ENCODE results near the gene CHTF18.
"Not testable (repeated sequence)": the region's sequence is repeated elsewhere in the genome, so short reads cannot be mapped to it uniquely, and the experiment has no call there.

CHTF18 gene

DNA sequence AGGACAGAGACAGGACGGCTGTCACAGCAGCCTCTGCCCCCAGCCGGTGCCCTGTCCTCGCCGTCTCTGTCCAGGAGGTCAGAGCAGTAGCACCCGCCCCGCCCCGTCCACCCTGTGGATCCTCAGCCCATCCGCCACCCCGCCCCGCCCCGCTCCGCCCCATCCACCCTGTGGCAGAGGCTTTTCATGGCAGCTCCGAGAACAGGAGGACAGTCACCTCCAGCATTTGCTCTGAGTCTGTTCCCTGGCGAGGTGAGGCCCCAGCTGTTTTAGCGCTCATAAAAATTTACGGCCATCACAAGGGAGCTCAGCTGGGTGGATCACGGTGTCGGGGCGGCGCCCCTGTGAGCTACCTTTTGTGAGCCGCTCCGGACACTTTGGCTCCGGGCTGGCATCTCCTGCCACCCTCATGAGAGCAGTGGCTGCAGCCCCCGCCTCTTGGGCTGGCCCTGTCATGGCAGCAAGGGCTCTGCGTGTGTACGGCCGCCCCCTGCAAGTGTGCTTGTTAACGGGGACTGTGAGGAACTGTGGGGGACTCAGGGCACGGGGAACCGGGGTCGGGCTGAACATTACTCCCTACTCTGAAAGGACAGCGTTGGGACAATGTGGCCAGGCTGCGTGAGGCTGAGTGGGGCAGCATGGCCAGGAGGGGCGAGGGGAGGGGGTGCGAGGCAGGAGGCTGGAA is 44.4 kb downstream of the CHTF18 start:
- peaks cover 37% of the 10 kb centered on the region for H3K9me3 Mint-ChIP-seq
- H3K4me1 Mint-ChIP-seq: peaks cover 6% of the 10 kb centered on the region
- H3K27ac Mint-ChIP-seq: no peak overlapping the region
- peaks cover 14% of the 10 kb centered on the region for H3K27me3 Mint-ChIP-seq (ENCODE audit: low read depth, poor library complexity)
- peaks cover 10% of the 10 kb centered on the region for H3K36me3 Mint-ChIP-seq (ENCODE audit: low read depth)
- no peak for DNase-seq
- no peak for TF ChIP-seq CTCF (IDR thresholded peaks at IDR 0.05)
- no peak overlapping the region for H3K4me3 Mint-ChIP-seq

- DNase-seq: no peak
- Mint-ChIP-seq H3K4me1 (peaks cover 6% of the 10 kb centered on the region), H3K36me3 (ENCODE audit: low read depth) (peaks cover 10% of the 10 kb centered on the region), H3K27ac (no peak overlapping the region), H3K27me3 (ENCODE audit: low read depth, poor library complexity) (peaks cover 14% of the 10 kb centered on the region), H3K4me3 (no peak overlapping the region), H3K9me3 (peaks cover 42% of the 10 kb centered on the region)
- TF ChIP-seq CTCF (IDR thresholded peaks at IDR 0.05): no peak
These were observed 45.0 kb downstream of the CHTF18 start for GRCh38 chr16:833411-833810.

GRCh38 chr16:835373-835772 is 47.0 kb downstream of the CHTF18 start:
- peaks cover 13% of the 10 kb centered on the region for H3K36me3 Mint-ChIP-seq (ENCODE audit: low read depth)
- peaks cover 49% of the 10 kb centered on the region for H3K9me3 Mint-ChIP-seq
- no peak overlapping the region for H3K4me3 Mint-ChIP-seq
- no peak overlapping the region for H3K27ac Mint-ChIP-seq
- H3K4me1 Mint-ChIP-seq: no peaks in the 10 kb centered on the region
- peaks cover 14% of the 10 kb centered on the region for H3K27me3 Mint-ChIP-seq (ENCODE audit: low read depth, poor library complexity)
- no peak for DNase-seq
- TF ChIP-seq CTCF (IDR thresholded peaks at IDR 0.05): no peak

- Mint-ChIP-seq H3K4me3 (no peak overlapping the region), H3K27ac (no peak overlapping the region), H3K4me1 (peaks cover 3% of the 10 kb centered on the region), H3K9me3 (peaks cover 49% of the 10 kb centered on the region), H3K27me3 (ENCODE audit: low read depth, poor library complexity) (peaks cover 14% of the 10 kb centered on the region), H3K36me3 (ENCODE audit: low read depth) (peaks cover 13% of the 10 kb centered on the region)
- no peak for TF ChIP-seq CTCF (IDR thresholded peaks at IDR 0.05)
- no peak for DNase-seq
These were observed 47.8 kb downstream of the CHTF18 start for GRCh38 chr16:836221-836620.

DNA sequence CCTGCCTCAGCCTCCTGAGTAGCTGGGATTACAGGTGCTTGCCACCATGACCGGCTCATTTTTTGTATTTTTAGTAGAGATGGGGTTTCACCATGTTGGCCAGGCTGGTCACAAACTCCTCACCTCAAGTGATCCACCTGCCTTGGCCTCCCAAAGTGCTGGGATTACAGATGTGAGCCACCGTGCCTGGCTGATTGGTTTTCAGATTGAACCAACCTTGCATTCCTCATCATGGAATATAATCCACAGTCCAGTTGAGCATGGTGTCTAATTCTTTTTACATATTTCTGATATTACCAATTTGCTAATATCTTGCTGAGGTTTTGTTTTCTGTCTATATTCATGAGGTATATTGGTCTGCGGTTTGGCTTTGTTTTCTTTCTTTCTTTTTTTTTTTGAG is 48.4 kb downstream of the CHTF18 start:
- peaks cover 49% of the 10 kb centered on the region for H3K9me3 Mint-ChIP-seq
- not testable (repeated sequence) for H3K4me3 Mint-ChIP-seq, H3K4me1 Mint-ChIP-seq, DNase-seq, H3K27ac Mint-ChIP-seq
- H3K27me3 Mint-ChIP-seq (ENCODE audit: low read depth, poor library complexity): peaks cover 14% of the 10 kb centered on the region
- H3K36me3 Mint-ChIP-seq (ENCODE audit: low read depth): peaks cover 13% of the 10 kb centered on the region

DNA sequence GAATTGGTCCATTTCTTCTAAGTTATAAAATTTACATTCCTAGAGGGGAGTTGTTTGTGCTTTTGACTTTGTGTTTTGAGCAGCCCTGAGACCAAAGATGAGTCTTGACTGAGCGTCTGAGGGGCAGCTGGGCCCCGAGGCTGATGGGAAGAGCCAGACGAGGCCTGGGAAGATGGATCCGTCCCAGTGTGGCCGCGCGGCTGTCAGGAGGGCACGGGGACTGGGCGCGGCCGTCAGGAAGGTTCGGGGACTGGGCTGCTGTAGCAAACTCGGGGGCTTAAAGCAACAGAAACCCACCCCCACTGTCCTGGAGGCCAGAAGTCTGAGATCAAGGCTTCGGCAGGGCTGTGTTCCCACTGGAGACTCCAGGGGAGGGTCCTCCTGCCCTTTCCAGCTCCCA is 50.3 kb downstream of the CHTF18 start:
- H3K4me1 Mint-ChIP-seq: peaks cover 16% of the 10 kb centered on the region
- TF ChIP-seq CTCF (IDR thresholded peaks at IDR 0.05): no peak
- H3K27me3 Mint-ChIP-seq (ENCODE audit: low read depth, poor library complexity): peaks cover 9% of the 10 kb centered on the region
- no peak for DNase-seq
- H3K36me3 Mint-ChIP-seq (ENCODE audit: low read depth): peaks cover 13% of the 10 kb centered on the region
- peaks cover 48% of the 10 kb centered on the region for H3K9me3 Mint-ChIP-seq
- H3K4me3 Mint-ChIP-seq: no peak overlapping the region
- peak overlapping the region; percentile 38 for H3K27ac Mint-ChIP-seq

All from nephron progenitor cell (in vitro differentiated cells).